ENCODE measurements around the gene SBF2.

SBF2 gene

DNA sequence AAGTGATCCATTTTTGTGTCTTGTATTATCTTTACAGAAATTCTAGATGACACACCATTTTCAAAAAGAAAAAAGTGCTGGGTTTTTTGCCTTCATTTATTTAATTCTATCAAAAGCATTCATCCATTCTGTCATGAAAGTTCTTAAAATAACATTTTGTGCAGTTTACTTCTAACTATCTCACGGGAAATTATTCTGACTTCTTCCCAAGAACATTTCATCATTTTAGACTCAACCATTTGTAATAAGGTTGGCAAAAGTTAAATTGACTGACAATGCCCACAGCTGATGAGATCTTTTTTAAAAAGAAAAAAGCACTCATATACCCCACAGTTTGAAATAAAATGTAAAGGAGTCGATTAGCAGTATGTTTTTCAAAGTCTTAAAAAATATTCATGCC lies 68.5 kb downstream of the SBF2 start:
- Histone ChIP-seq H3K27ac (ENCODE audit: low read depth, low read length) (peak overlapping the region; percentile 36), H3K79me2 (ENCODE audit: control insufficient read depth, insufficient read depth, low read length, unreplicated experiment) (peaks cover 10% of the 10 kb centered on the region), H2AFZ (ENCODE audit: low read length, unreplicated experiment) (no peak overlapping the region), H3K4me3 (ENCODE audit: low read depth, low read length) (no peak overlapping the region), H3K36me3 (ENCODE audit: insufficient read depth, low read length) (no peaks in the 10 kb centered on the region), H3K4me1 (ENCODE audit: control insufficient read depth, insufficient read depth, low read length, unreplicated experiment) (peaks cover 7% of the 10 kb centered on the region), H3K27me3 (ENCODE audit: insufficient read depth, low read length) (no peaks in the 10 kb centered on the region)

DNA sequence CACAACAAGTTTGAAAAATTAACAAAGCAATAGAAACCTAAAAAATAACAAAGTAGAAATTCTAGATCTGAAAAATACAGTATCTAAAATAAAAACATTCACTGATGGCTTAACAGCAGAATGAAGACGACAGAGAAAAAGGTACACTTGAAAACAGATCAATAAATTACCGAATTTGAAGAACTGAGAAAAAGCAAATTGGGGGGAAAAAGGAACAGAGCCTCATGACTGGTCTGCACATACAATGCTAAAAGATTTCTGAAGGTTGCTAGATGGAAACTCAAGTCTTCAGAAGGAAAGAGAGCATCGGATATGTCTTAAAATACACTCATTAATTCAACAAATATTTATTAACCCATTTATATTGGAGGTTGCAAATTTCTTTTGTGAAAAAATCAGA lies 71.6 kb downstream of the SBF2 start:
- Histone ChIP-seq H3K4me1 (ENCODE audit: control insufficient read depth, insufficient read depth, low read length, unreplicated experiment) (peaks cover 7% of the 10 kb centered on the region), H3K4me3 (ENCODE audit: low read depth, low read length) (no peak overlapping the region), H3K27ac (ENCODE audit: low read depth, low read length) (no peak overlapping the region), H3K27me3 (ENCODE audit: insufficient read depth, low read length) (no peaks in the 10 kb centered on the region), H2AFZ (ENCODE audit: low read length, unreplicated experiment) (no peak overlapping the region), H3K79me2 (ENCODE audit: control insufficient read depth, insufficient read depth, low read length, unreplicated experiment) (peaks cover 15% of the 10 kb centered on the region), H3K36me3 (ENCODE audit: insufficient read depth, low read length) (no peaks in the 10 kb centered on the region; the same call in 1 of the 2 replicates)

DNA sequence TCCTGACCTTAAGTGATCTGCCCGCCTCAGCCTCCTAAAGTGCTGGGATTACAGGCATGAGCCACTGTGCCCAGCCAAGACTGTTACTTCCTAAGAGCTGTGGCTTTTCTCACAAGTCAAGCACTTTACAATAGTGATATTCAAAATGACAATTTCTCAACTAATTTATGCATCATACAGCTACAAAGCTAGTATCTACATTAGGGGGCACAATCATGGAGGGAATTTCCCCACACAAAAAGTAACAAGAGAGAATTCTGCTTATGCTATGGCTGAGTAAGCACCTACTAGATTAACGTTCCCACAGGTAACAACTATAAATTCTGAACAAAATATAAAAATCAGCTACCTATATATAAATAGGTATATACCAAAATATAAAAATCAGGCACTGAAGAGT lies 72.7 kb downstream of the SBF2 start:
- Histone ChIP-seq H2AFZ (ENCODE audit: low read length, unreplicated experiment) (no peak overlapping the region), H3K27ac (ENCODE audit: low read depth, low read length) (no peak overlapping the region), H3K4me3 (ENCODE audit: low read depth, low read length) (no peak overlapping the region), H3K4me1 (ENCODE audit: control insufficient read depth, insufficient read depth, low read length, unreplicated experiment) (peaks cover 7% of the 10 kb centered on the region), H3K36me3 (ENCODE audit: insufficient read depth, low read length) (no peaks in the 10 kb centered on the region; the same call in 1 of the 2 replicates), H3K27me3 (ENCODE audit: insufficient read depth, low read length) (no peaks in the 10 kb centered on the region), H3K79me2 (ENCODE audit: control insufficient read depth, insufficient read depth, low read length, unreplicated experiment) (peaks cover 15% of the 10 kb centered on the region)

DNA sequence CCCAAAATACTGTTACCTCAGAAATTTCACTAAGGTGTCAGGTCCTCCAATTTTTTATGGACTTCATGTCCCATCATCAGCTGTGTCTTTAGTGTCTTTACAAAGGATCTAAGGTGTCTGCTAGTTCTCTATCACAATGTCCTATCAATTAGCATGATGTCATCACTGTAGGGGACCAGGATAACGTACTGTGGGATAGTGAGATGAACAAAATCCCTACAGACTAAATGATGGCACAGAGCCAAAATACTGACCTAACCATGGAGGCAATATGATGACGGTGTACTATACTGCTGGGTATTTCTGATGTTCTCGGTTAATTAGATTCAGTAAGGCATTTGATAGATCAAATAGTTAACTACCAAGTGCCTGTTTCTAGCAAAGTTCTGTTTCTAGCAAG lies 82.5 kb downstream of the SBF2 start:
- Histone ChIP-seq H3K36me3 (ENCODE audit: insufficient read depth, low read length) (no peaks in the 10 kb centered on the region), H3K79me2 (ENCODE audit: control insufficient read depth, insufficient read depth, low read length, unreplicated experiment) (peaks cover 15% of the 10 kb centered on the region)

DNA sequence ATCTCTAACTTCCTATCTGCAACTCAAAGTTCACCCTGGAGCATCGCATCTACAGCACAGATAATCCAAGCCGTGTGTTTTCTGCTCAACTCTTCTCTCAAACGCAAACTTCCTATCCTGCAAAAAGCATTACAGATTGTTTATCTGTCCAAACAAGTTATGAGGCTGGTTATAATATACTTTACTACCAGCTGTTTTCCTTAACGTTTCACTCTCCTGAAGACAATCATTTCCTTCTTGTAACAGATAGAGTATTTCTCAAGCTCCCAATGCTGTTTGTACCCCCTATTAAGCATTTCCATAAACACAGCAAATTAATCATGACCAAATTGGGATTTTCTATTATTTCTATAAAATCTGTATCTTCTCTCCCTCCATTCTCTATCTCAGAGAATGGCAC lies 84.7 kb downstream of the SBF2 start:
- Histone ChIP-seq H3K4me3 (ENCODE audit: low read depth, low read length) (no peak overlapping the region), H3K27me3 (ENCODE audit: insufficient read depth, low read length) (no peaks in the 10 kb centered on the region), H3K4me1 (ENCODE audit: control insufficient read depth, insufficient read depth, low read length, unreplicated experiment) (peaks cover 13% of the 10 kb centered on the region), H2AFZ (ENCODE audit: low read length, unreplicated experiment) (no peak overlapping the region), H3K79me2 (ENCODE audit: control insufficient read depth, insufficient read depth, low read length, unreplicated experiment) (peaks cover 21% of the 10 kb centered on the region), H3K27ac (ENCODE audit: low read depth, low read length) (no peak overlapping the region), H3K36me3 (ENCODE audit: insufficient read depth, low read length) (no peaks in the 10 kb centered on the region)

More for the DNA sequence above, 82.5 kb downstream of the SBF2 start:
- Histone ChIP-seq H3K4me3 (ENCODE audit: low read depth, low read length) (no peak overlapping the region), H3K27ac (ENCODE audit: low read depth, low read length) (no peak overlapping the region), H2AFZ (ENCODE audit: low read length, unreplicated experiment) (no peak overlapping the region), H3K27me3 (ENCODE audit: insufficient read depth, low read length) (no peaks in the 10 kb centered on the region), H3K4me1 (ENCODE audit: control insufficient read depth, insufficient read depth, low read length, unreplicated experiment) (peaks cover 5% of the 10 kb centered on the region)

DNA sequence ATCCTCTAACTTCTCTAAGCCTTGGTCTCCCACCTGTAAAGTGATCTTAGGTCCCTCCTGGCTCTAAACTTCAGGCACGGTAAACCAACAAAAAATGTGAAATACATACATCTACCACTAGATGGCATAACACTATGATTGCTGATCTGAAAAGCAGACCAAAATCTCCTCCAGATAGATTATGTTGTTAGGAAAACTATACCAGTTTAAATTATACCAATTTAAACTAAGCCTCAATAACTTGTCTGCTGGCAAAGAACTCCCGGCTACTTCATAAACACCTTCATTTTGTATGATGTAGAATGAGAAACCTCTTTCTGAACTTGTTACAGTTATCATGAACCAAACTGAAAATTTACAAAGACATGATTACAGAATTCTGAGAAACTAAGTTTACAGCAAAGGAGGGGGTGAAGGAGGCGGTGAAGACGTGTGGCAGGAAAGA lies 85.9 kb downstream of the SBF2 start:
- H3K27ac ChIP-seq (ENCODE audit: low read depth, low read length) = no peak overlapping the region
- no peak overlapping the region for H3K4me3 ChIP-seq (ENCODE audit: low read depth, low read length)
- H3K27me3 ChIP-seq (ENCODE audit: insufficient read depth, low read length) = no peaks in the 10 kb centered on the region
- H3K4me1 ChIP-seq (ENCODE audit: control insufficient read depth, insufficient read depth, low read length, unreplicated experiment) = peaks cover 13% of the 10 kb centered on the region
- peak overlapping the region; percentile 0 for H2AFZ ChIP-seq (ENCODE audit: low read length, unreplicated experiment)
- peaks cover 24% of the 10 kb centered on the region for H3K79me2 ChIP-seq (ENCODE audit: control insufficient read depth, insufficient read depth, low read length, unreplicated experiment)
- no peaks in the 10 kb centered on the region for H3K36me3 ChIP-seq (ENCODE audit: insufficient read depth, low read length)

DNA sequence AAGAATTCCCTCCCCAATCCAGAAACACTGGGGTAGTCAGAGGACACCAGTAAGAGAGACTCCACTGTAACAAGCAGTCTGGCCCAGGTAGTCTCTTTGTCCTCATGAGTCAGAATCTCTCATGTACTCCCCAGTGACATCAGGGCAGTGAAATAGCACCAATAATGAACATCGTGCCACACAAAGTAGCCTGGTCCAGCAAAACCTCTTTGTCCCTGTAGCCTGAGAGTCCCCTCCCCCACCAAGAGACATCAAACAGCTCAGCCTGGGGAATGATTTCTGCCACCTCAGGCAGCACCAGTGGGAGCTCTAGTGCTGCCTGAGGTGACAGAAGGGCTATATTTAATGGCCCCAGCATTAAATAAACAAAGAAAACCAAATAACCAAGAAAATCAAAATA lies 88.1 kb downstream of the SBF2 start:
- H3K36me3 ChIP-seq (ENCODE audit: insufficient read depth, low read length) = no peaks in the 10 kb centered on the region
- no peak overlapping the region for H2AFZ ChIP-seq (ENCODE audit: low read length, unreplicated experiment)
- H3K4me3 ChIP-seq (ENCODE audit: low read depth, low read length) = no peak overlapping the region
- no peak overlapping the region for H3K27ac ChIP-seq (ENCODE audit: low read depth, low read length)
- H3K4me1 ChIP-seq (ENCODE audit: control insufficient read depth, insufficient read depth, low read length, unreplicated experiment) = peaks cover 18% of the 10 kb centered on the region
- H3K27me3 ChIP-seq (ENCODE audit: insufficient read depth, low read length) = no peaks in the 10 kb centered on the region
- peaks cover 31% of the 10 kb centered on the region for H3K79me2 ChIP-seq (ENCODE audit: control insufficient read depth, insufficient read depth, low read length, unreplicated experiment)

DNA sequence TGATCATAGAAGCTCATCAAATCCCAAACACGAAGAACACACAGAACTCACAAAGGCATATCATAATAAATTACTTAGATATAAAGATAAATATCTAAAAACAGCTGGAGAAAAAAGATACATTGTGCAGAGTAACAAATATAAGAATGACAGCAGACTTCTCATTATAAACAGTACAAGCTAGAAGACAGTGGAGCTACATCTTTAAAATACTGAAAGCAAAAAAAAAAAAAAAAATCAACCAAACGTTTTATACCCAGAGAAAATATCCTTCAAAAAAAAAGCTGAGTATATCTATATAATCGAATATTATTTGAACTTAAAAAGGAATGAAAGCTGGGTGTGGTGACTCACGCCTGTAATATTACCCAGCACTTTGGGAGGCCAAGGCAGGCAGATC lies 90.0 kb downstream of the SBF2 start:
- Histone ChIP-seq H3K79me2 (ENCODE audit: control insufficient read depth, insufficient read depth, low read length, unreplicated experiment) (peaks cover 31% of the 10 kb centered on the region), H3K4me3 (ENCODE audit: low read depth, low read length) (no peak overlapping the region), H3K27me3 (ENCODE audit: insufficient read depth, low read length) (no peaks in the 10 kb centered on the region), H3K4me1 (ENCODE audit: control insufficient read depth, insufficient read depth, low read length, unreplicated experiment) (peaks cover 18% of the 10 kb centered on the region), H2AFZ (ENCODE audit: low read length, unreplicated experiment) (no peak overlapping the region), H3K36me3 (ENCODE audit: insufficient read depth, low read length) (0 out of 2 replicates have a peak, but pooled peaks cover 3% of the 10 kb centered on the region), H3K27ac (ENCODE audit: low read depth, low read length) (no peak overlapping the region)

DNA sequence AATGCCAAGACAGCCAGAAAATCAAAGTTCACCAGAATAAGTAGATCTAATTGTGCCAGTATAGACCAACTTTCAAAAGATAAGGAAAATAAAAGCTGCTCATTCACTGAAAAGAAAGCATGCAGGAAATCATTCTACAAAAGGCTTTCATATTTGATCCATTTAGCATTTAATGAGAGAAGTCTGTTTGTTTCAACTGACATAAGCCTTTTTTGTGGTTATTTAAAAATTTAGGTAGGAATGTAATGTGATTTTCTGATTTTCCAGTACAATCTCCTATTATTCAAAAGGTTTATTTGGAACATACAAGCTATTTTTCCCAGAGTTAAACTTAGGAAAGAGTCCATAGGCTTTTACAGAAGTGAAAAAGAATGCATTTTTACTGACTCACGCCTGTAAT lies 92.7 kb downstream of the SBF2 start:
- Histone ChIP-seq H3K79me2 (ENCODE audit: control insufficient read depth, insufficient read depth, low read length, unreplicated experiment) (peaks cover 22% of the 10 kb centered on the region), H3K4me1 (ENCODE audit: control insufficient read depth, insufficient read depth, low read length, unreplicated experiment) (peaks cover 15% of the 10 kb centered on the region), H3K27ac (ENCODE audit: low read depth, low read length) (no peak overlapping the region)

DNA sequence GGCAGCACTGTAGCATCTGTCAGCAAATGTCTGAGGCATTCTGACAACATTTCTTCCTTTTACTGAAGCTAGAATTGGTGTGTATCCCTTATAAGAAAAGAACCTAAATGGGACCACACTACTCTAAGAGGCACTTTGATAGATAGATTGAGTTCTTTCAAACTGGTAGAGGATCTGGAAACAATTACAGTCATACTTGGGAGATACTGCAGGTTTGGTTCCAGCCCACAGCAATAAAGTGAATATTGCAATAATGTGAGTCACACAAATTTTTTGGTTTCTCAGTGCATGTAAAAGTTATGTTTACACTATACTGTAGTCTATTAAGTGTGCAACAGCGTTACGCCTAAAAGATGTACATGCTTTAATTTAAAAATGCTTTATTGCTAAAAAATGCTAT lies 96.9 kb downstream of the SBF2 start:
- peaks cover 10% of the 10 kb centered on the region; the same call in 1 of the 2 replicates for H3K36me3 ChIP-seq (ENCODE audit: insufficient read depth, low read length)
- peaks cover 8% of the 10 kb centered on the region for H3K4me1 ChIP-seq (ENCODE audit: control insufficient read depth, insufficient read depth, low read length, unreplicated experiment)
- no peak overlapping the region for H3K27ac ChIP-seq (ENCODE audit: low read depth, low read length)
- H2AFZ ChIP-seq (ENCODE audit: low read length, unreplicated experiment) = no peak overlapping the region
- no peak overlapping the region for H3K4me3 ChIP-seq (ENCODE audit: low read depth, low read length)
- H3K79me2 ChIP-seq (ENCODE audit: control insufficient read depth, insufficient read depth, low read length, unreplicated experiment) = peaks cover 4% of the 10 kb centered on the region
- H3K27me3 ChIP-seq (ENCODE audit: insufficient read depth, low read length) = no peaks in the 10 kb centered on the region

More for the DNA sequence above, 92.7 kb downstream of the SBF2 start:
- Histone ChIP-seq H3K4me3 (ENCODE audit: low read depth, low read length) (no peak overlapping the region), H3K36me3 (ENCODE audit: insufficient read depth, low read length) (0 out of 2 replicates have a peak, but pooled peaks cover 6% of the 10 kb centered on the region), H2AFZ (ENCODE audit: low read length, unreplicated experiment) (no peak overlapping the region), H3K27me3 (ENCODE audit: insufficient read depth, low read length) (no peaks in the 10 kb centered on the region)

DNA sequence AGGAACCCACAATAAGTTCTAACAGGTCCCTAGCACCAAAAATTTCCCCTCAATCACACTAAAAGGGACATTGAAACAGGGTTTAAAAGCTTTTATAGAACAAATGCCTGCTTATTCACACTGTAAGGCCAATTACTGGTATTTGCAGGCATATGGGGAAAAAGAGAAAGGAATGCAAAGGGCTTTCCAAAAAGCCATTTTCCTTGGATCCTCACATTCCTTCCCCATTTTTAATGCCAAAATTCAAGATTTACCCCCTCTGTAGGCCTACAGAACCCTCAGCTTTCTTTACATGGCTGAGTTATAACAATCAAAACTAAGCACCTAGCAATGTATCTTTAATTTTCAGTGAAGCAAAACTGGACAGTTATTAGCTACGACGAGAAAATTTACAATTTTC lies 102.0 kb downstream of the SBF2 start:
- Histone ChIP-seq H3K4me3 (ENCODE audit: low read depth, low read length) (no peak overlapping the region), H2AFZ (ENCODE audit: low read length, unreplicated experiment) (no peak overlapping the region), H3K27me3 (ENCODE audit: insufficient read depth, low read length) (no peaks in the 10 kb centered on the region), H3K79me2 (ENCODE audit: control insufficient read depth, insufficient read depth, low read length, unreplicated experiment) (no peaks in the 10 kb centered on the region), H3K4me1 (ENCODE audit: control insufficient read depth, insufficient read depth, low read length, unreplicated experiment) (no peaks in the 10 kb centered on the region), H3K36me3 (ENCODE audit: insufficient read depth, low read length) (peaks cover 4% of the 10 kb centered on the region; the same call in 1 of the 2 replicates), H3K27ac (ENCODE audit: low read depth, low read length) (no peak overlapping the region)
